ENCODE measurements around the gene EPN2. TPM values are rescaled to one million over a fixed set of nuclear protein-coding genes. Genes with fewer than 3 reads are reported as not detected.
A peak's percentile ranks its signal among the peaks of the same experiment; 100 is the strongest.

The EPN2 gene
- total RNA-seq, 1 experiment from 2014 or later, result 113 TPM

- H3K36me3 ChIP-seq (ENCODE audit: low read depth), result peaks cover 13% of the 10 kb centered on the region; the same call in 1 of the 2 replicates
- H3K27me3 ChIP-seq (ENCODE audit: insufficient read depth, low read depth), result no peaks in the 10 kb centered on the region
- ChIA-PET CTCF (no interaction called here), POLR2A (ENCODE audit: unreplicated experiment) (no interaction called here)
- H3K27ac ChIP-seq, result no peak overlapping the region
- no TSS peak for BruUV-seq (replicated peaks)
- no peaks in the 10 kb centered on the region for H4K20me1 ChIP-seq (ENCODE audit: insufficient read depth)
- H3K9me3 ChIP-seq (ENCODE audit: insufficient read depth, low read depth), result no peaks in the 10 kb centered on the region
- peaks cover 13% of the 10 kb centered on the region for H3K4me1 ChIP-seq (replicated peaks; ENCODE audit: insufficient read depth)
- TF ChIP-seq, protein P1, sequence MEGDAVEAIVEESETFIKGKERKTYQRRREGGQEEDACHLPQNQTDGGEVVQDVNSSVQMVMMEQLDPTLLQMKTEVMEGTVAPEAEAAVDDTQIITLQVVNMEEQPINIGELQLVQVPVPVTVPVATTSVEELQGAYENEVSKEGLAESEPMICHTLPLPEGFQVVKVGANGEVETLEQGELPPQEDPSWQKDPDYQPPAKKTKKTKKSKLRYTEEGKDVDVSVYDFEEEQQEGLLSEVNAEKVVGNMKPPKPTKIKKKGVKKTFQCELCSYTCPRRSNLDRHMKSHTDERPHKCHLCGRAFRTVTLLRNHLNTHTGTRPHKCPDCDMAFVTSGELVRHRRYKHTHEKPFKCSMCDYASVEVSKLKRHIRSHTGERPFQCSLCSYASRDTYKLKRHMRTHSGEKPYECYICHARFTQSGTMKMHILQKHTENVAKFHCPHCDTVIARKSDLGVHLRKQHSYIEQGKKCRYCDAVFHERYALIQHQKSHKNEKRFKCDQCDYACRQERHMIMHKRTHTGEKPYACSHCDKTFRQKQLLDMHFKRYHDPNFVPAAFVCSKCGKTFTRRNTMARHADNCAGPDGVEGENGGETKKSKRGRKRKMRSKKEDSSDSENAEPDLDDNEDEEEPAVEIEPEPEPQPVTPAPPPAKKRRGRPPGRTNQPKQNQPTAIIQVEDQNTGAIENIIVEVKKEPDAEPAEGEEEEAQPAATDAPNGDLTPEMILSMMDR (conservative IDR thresholded peaks at IDR 0.05), result no peak
- no peak for TF ChIP-seq EZH2 (IDR thresholded peaks at IDR 0.05; ENCODE audit: low read depth)
- intact Hi-C loops (cut with micrococcal nuclease; ENCODE audit: unreplicated experiment), result loop anchor here (5.0 kb wide), 2 partner anchors 292 to 392 kb away; no protein-coding TSS in a partner anchor
- H2AFZ ChIP-seq, result no peak overlapping the region
- no peak overlapping the region for H3K4me2 ChIP-seq
- DNase-seq, result no peak
- H3K4me3 ChIP-seq, result no peak overlapping the region
- H3K9me2 ChIP-seq (ENCODE audit: insufficient read depth), result no peaks in the 10 kb centered on the region
- peaks cover 11% of the 10 kb centered on the region for H3F3A ChIP-seq (ENCODE audit: insufficient read depth, low read depth)
- H3K79me2 ChIP-seq (ENCODE audit: low read depth), result peaks cover 16% of the 10 kb centered on the region
Measured at GRCh38 chr17:19360772-19361171, 123.6 kb downstream of the EPN2 start.

- no TSS peak for BruUV-seq (replicated peaks)
- DNase-seq, result no peak
- Histone ChIP-seq H4K20me1 (ENCODE audit: insufficient read depth) (no peaks in the 10 kb centered on the region), H3F3A (ENCODE audit: insufficient read depth, low read depth) (peaks cover 11% of the 10 kb centered on the region), H3K4me1 (replicated peaks; ENCODE audit: insufficient read depth) (peaks cover 13% of the 10 kb centered on the region), H3K79me2 (ENCODE audit: low read depth) (peaks cover 16% of the 10 kb centered on the region), H3K4me3 (peak overlapping the region; percentile 86; the same call in 1 of the 2 replicates), H3K9me3 (ENCODE audit: insufficient read depth, low read depth) (no peaks in the 10 kb centered on the region), H3K9me2 (ENCODE audit: insufficient read depth) (no peaks in the 10 kb centered on the region), H3K27ac (no peak overlapping the region), H2AFZ (peak overlapping the region; percentile 88; the same call in 1 of the 2 replicates), H3K4me2 (peak overlapping the region; percentile 80), H3K27me3 (ENCODE audit: insufficient read depth, low read depth) (no peaks in the 10 kb centered on the region), H3K36me3 (ENCODE audit: low read depth) (peaks cover 11% of the 10 kb centered on the region; the same call in 1 of the 2 replicates)
- POLR2A ChIA-PET (ENCODE audit: unreplicated experiment), result no interaction called here
- intact Hi-C loops (cut with micrococcal nuclease; ENCODE audit: unreplicated experiment), result loop anchor here (5.0 kb wide), 2 partner anchors 291 to 391 kb away; no protein-coding TSS in a partner anchor
- no peak for TF ChIP-seq EZH2 (IDR thresholded peaks at IDR 0.05; ENCODE audit: low read depth)
- TF ChIP-seq, protein P1 (conservative IDR thresholded peaks at IDR 0.05), result no peak
- CTCF ChIA-PET, result interaction anchor here (2.4 kb wide), 1 partner anchor 16 kb away, joined by 27 read pairs; the partner anchor contains the start of gene MAPK7
Measured at GRCh38 chr17:19361326-19361725, 124.2 kb downstream of the EPN2 start.

DNA sequence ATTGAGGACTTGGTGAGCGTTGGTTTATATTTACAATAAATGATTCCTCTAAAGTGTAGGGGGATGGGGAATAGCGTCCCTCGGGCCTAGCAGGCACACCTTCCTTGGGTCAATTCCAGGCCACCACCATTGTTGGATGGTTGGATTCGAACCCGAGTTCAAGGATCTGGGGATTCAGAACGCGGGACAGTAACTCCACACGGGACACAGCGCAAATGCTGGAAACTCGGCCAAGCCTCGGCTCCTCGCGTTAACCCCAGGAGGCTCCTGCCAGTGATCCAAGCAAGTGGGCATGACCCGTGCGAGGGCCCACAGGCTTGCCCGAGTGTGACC lies 124.7 kb downstream of the EPN2 start:
- Histone ChIP-seq H4K20me1 (ENCODE audit: insufficient read depth) (no peaks in the 10 kb centered on the region), H3K4me3 (peak overlapping the region; percentile 86), H3K27me3 (ENCODE audit: insufficient read depth, low read depth) (no peaks in the 10 kb centered on the region), H3F3A (ENCODE audit: insufficient read depth, low read depth) (peaks cover 10% of the 10 kb centered on the region), H3K36me3 (ENCODE audit: low read depth) (peaks cover 8% of the 10 kb centered on the region; the same call in 1 of the 2 replicates), H2AFZ (peak overlapping the region; percentile 88), H3K27ac (peak overlapping the region; percentile 85), H3K4me2 (peak overlapping the region; percentile 80), H3K79me2 (ENCODE audit: low read depth) (peaks cover 16% of the 10 kb centered on the region), H3K9me3 (ENCODE audit: insufficient read depth, low read depth) (no peaks in the 10 kb centered on the region), H3K4me1 (replicated peaks; ENCODE audit: insufficient read depth) (peaks cover 13% of the 10 kb centered on the region), H3K9me2 (ENCODE audit: insufficient read depth) (no peaks in the 10 kb centered on the region)
- DNase-seq, result no peak
- CTCF ChIA-PET, result interaction anchor here (1.2 to 2.4 kb wide), 3 partner anchors 16 to 399 kb away, joined by 3 to 27 read pairs (median 19); partner anchors contain the start of gene MAPK7
- BruUV-seq (replicated peaks), result TSS peak; percentile 53
- TF ChIP-seq, protein P1 (conservative IDR thresholded peaks at IDR 0.05), result no peak
- TF ChIP-seq EZH2 (IDR thresholded peaks at IDR 0.05; ENCODE audit: low read depth), result no peak
- POLR2A ChIA-PET (ENCODE audit: unreplicated experiment), result interaction anchor here (0.6 to 1.6 kb wide), 4 partner anchors 8 to 1483 kb away, joined by 3 to 19 read pairs (median 5); partner anchors contain the start of gene MAPK7
- intact Hi-C loops (cut with micrococcal nuclease; ENCODE audit: unreplicated experiment), result loop anchor here (1.0 to 5.0 kb wide), 5 partner anchors 35 to 390 kb away; no protein-coding TSS in a partner anchor

All from PC-9 (cell line).